GM21367 (cell line): ENCODE results near the gene TIMP4.

Experiments used
- ATAC-seq: cut with Tn5 transposase; IDR thresholded peaks from one replicate; pipeline ENCODE4 v1.9.1; 2021; ENCODE audit not compliant: unreplicated experiment

The TIMP4 gene

DNA sequence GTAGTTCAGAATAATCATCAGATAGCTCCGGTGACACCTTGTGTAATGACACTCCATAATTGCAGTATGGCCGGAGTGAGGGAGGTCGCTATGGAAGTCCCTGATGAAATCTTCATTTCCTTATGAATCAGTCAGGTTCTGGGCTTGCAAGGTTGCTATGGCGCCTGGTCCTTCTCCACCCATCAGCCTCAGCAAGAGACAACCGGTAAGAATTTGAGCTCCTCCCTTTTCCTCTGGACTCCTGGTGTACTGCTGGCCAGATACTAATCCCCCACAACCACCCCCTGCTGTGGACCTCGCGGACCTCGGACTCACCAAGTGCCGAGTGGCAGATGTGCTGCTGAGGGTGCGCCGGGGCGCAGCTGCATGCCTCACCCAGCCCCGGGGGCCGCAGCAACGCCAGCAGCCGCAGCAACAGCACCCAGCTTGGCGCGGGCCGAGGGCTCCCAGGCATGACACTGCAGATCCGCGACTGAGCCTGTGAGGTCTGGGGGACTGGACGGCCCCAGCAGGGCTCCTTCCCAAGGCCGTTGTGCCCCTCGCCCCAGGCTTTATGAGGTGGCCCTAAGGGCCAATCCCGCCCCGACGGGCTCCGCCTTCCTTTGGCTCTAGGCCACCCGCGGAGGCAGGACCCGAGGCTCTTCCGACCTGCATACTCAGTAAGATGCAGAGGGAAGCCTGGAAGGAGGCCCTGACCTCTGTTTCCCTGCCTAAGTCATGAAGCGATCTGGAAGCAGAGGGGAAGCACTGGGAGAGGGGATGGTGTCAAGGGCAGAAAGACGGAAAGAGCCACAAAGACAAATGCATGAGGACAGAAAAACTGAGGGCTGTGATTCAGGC lies at the start of gene TIMP4:
Gene TIMP4, minus strand, starts transcription at position 526 of the 840 bp plus-strand sequence. Its CDS starts 72 bp downstream, at position 454.
- ATAC-seq = no peak

DNA sequence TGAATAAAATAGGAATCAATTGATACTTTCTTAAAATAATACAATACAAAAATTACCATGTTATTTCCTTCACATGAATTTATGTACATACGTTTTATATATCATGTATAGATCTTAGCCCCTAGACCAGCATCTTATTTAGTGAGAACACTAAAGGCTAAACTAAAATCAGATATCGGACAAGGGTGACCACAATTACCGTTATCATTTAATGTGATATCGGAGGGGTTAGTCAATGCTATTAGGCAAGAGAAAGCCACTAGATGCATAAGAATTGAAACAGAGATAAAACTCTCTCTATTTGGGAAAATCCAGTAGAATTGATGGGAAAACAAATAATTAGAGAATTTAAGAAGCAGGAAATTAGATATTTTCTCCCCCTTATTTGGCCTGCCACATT lies 46.5 kb upstream of the TIMP4 start:
- ATAC-seq = no peak

DNA sequence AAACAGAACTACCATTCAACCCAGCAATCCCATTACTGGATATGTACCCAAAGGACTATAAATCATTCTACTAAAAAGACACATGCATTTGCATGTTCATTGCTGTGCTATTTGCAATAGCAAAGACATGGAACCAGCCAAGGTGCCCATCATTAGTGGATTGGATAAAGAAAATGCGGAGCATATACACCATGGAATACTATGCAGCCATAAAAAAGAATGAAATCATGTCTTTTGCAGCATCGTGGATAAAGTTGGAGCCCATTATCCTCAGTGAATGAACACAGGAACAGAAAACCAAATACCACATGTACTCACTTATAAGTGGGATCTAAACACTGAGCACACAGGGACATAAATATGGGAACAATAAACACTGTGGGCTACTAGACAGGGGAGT lies 43.1 kb upstream of the TIMP4 start:
- ATAC-seq = no peak

DNA sequence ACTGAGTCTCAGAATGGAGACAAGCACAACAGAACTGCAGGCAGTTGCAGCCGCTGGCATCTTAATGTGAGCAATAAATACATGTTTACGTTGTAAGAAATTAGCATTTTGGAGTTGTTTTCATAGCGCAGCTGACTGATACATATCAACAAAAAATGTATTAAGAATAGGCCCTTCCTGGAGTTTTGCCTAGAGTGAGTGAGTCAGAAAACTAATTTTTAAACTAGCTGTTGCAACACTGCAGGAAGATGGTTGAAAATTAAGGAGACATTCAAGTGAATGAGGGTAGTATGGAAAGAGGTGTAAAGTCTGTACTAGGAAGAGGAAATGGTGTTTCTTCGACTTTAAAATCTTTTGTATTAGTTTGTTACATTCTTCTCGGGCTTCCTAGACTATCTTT lies 39.6 kb upstream of the TIMP4 start:
- no peak for ATAC-seq

DNA sequence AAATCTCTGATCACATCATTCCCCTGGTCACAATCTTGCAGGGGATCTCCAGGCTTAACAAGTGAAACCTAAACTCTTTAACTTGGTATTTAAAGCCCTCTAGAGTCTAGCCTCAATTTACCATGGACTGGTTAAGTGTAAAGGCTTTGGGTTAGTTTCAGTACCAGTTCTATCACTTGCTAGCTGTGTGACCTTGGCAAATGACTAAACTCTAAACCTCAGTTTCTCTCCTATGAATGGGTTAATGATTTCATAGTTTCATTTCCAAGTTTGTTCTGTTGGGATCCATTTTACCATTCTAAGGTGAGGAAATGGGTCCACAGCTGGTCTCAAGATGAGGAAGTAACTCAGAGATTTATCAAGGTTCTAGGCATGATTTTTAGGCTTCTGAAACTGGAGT lies 38.8 kb upstream of the TIMP4 start:
- no peak for ATAC-seq

DNA sequence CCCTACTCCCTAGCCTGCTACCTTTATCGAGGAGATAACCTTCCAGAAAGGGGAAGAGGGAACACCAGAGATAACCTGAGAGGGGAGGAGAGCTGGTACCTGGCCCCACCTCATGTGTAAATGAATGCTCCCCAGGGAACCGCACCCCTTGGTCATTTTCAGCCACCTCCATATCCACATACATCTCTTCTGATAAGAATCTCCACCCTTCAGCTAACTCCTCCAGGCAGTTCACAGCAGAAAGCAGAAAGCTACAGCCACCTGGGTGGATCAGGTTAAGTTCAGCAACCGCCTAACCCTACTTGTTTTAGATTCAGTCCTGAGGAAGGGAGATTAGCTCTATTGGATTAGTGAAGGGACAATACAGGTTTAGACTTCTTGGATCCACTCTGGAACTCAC lies 38.0 kb upstream of the TIMP4 start:
- no peak for ATAC-seq

DNA sequence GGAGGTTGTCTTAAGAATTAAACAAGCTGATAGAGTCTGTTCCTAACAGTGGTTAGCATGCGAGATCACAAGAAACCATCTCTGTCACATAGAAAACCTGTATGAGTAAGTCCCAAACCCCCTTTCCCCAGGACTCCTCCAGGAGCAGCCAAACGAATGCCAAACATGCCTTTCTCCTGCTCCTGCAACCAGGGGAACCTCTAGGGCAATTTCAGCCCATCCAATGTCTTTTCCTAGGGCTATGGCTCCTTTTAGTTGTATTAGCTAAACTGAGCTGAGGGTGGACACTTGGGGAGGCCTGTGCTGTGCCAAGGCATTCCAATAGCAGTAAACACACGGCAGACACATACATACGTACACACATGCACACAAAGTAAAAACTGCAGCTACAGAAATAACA lies 36.5 kb upstream of the TIMP4 start:
- ATAC-seq = no peak

DNA sequence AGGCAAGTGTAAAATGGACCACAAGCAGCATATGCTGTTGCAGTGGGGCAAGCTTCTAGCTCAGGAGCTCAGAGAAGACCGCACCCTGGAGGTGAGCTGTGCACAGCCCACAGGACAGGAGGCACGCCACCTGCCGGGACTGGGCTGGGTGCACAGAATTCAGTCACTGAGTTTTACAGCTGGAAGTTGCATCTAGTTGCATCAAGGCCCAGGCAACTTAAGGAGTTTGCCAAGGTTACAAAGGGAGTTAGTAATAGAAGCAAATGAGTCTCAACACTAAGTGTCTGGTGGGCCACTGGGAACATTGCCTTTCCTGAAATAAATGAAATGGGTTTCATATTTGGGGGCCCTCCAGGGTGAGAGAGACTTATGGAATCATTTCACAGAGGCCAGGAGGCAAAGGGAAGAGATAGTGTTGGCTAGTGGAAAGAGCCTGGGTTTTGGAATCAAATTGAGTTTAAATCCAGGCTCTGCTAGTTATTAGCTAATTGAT lies 36.0 kb upstream of the TIMP4 start:
- ATAC-seq = peak; percentile 64

DNA sequence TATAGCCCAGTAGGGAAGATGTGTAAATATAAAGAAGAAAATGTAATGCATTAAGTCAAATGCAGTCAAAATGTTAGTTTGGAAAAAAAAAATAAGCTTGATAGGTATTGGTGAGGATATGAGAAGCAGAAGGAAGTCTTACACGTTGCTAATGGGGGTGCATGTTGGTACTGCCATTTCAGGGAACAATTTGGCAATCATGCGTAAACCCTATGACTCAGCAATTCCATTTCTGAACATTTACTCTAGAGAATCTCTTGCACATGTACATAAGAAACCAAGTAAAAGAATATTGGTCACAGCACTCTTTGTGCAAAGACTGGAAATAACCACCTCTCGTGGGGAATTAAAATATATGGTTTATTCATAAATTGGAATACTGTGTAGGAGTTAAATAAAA lies 35.5 kb upstream of the TIMP4 start:
- peak; percentile 30 for ATAC-seq

DNA sequence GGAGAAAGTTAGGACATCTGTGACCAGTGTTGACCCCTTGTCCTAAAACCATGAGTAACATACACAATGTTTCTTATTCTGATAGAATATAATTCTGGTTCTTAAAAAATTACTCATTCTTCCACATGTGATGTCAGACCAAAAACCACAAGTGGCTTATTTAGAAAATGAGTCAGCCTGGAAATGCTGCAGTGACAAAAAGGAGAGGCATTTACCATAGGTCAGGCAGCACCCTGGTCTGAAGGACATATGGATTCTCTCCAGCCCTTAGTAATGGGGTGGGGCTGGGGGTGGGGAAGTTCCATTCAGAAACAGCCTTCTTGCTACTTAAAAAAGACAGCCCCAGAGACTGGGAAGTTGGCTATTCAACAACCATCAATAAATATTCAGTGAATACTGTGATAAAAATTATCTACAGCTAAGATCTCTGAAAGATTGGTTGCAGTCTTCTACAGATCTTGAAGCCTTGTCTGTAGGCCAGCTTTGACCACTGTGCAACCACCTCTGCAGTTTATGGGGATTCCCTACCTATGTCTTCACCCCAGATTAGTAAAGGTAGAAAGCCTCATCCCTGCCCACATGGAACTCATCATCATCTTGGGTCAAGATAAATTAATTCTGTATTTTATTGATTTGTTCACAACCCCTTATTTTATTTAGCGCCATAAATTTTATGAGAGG lies 34.9 kb upstream of the TIMP4 start:
- ATAC-seq = peak; percentile 51

DNA sequence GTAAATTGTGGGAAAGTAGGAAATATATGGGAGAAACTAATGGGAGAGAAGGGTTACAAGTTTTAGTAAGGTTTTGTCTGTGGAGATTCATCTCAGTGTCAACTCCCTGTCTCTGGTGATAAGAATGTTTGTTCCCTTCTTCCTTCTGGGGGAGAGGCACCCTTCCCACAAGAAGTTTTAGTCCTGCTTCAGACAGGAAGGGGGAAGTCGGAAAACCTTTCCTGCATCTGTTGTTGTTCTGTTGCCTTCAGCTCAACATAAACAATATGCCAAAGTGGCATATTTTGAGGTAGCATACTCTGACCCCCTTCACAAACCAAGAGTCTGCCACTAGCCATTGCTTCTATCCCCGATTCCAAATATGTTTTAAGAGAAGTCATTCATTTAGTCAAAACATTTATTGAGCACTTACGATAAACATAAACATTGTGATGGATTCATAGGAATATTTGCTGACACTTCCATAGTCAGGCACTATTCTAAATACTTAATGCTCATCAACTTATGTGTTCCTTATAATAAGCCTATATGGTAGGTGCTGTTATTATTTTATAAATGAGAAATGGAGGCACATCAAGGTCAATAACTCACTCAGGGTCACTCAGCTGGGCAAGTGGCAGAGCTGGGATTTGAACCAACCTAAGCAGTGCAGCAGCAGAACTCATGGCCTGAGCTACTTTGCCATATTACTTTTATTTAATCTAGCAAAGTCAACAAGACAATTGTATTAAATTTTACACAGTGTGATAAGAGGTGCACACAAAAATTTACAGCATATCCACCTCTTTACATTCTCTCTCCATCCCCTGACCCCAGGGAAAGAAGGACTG lies 34.2 kb upstream of the TIMP4 start:
- no peak for ATAC-seq

DNA sequence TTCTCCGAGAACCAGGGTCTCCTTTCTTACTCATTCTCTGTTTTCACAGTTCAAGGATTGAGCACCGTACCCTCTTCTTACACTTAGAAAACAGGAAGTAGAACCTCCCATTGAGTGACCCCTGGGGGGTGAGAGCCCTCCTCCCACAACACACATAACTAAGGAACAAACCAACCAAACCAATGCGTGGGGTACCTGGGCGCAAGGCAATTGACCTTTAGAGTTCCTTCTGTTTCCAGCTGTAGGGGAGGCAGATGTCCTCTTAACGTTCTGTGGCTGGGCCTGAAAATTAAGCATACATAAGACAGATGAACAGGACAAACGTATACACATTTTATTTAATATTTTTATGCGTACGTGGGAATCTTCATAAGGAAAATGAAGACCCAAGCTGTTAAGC lies 33.5 kb upstream of the TIMP4 start:
- no peak for ATAC-seq

DNA sequence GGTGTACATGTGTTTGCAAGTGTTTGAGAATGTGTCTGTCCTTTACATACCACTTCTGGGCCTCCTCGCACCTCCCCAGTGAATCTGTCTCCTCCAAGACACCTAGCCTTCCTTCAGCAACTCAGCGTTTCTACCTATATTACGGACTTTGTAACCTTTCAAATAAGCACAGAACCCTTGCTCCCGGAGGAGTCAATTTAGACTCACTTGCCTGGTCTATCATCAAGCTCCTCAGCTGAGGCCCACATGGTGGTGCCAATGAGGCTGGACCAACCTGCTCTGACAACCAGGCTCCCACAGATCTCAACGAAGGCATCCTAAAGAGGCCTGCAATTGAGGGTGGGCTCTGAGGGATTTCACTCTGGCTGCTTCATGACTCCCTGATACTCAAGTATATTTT lies 32.8 kb upstream of the TIMP4 start:
- no peak for ATAC-seq

DNA sequence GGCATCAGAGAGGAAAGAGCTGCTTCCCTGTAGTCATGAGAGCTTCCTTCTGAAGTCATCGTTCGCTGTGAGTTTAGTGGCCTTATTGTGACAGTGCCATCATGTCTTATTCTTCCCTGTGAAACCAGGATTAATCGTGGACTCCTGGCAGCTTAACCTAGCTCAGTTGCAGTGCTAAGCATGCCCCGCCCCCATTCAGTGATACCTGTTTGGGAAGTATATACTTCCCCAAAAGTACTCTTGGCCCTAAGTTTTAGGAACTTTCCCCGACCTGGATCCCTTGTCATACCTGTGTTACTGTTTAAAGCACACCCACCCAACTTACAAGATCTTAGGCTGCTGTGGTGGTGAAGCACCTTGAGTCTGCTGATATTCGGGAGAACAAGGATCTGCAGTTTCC lies 32.1 kb upstream of the TIMP4 start:
- ATAC-seq = no peak

DNA sequence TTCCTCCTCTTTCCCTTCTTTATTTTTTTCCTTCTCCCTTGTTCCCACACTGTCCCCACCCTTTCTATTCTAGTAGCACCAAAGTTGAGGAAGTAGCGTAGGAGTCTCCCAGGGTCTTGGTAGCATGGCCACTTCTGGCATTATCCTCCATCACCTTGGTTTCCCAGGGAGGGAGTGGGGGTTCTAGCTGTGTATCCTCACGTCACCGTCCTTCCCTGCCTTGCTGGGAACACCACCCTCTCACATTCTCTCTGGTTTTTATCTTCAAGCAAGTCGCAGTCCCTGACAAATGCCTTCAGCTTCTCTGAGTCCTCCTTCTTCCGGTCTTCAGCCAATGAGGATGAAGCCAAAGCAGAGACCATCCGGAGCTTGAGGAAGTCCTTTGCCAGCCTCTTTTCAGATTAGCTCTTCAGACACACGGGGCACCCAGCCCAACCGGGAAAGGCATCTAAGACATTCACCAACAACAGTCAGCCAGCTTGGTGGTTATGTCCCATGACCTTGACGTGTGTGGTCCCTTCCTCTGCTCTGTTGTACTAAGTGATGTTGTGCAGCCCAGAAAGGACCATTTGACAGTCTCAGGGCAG lies 31.6 kb upstream of the TIMP4 start:
- no peak for ATAC-seq

DNA sequence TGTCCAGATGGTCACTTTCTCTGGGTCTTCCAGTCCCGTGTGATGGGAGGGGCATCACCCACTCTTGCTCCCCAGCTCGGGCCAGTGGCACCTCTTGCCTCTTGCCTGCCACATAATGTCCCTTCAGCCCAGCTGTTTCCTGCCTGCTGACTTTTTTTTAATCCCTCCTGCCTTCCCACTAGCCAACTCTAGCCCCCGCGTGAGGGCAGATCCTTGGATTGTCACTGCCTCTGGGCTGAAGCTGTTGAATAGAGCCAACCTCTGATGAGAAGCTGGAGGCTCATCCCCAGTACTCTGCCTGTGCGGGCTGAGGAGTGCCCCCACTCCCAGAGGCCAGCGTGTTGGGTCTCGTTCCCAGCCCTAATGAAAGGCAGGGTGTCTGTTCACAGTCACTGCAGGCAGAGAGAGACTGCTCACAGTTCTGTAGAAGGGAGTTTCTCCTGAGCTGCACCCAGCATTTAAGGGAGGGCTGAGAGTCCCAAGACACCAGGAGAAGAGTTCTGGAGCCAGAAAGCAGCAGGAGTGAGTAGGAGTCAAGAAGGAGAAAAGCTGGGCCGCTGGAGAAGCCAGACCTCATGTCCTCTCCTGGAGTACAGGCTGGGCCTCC lies 30.1 kb upstream of the TIMP4 start:
- ATAC-seq = no peak

DNA sequence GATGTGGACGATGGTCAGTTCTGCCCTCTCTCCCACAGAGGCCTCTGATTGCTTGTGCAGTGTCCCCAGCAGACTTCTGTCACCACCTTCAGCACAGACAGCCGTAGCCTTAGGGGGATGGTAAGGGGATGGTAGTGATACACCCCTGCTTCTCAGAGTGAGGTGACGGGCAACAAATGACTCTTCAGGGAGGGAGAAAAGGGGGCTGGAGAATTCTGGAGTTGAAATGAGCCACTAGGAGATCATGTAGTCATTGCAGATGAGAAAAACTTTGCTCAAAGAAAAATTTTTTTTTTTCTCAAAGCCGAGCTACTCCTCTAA lies 29.6 kb upstream of the TIMP4 start:
- no peak for ATAC-seq

DNA sequence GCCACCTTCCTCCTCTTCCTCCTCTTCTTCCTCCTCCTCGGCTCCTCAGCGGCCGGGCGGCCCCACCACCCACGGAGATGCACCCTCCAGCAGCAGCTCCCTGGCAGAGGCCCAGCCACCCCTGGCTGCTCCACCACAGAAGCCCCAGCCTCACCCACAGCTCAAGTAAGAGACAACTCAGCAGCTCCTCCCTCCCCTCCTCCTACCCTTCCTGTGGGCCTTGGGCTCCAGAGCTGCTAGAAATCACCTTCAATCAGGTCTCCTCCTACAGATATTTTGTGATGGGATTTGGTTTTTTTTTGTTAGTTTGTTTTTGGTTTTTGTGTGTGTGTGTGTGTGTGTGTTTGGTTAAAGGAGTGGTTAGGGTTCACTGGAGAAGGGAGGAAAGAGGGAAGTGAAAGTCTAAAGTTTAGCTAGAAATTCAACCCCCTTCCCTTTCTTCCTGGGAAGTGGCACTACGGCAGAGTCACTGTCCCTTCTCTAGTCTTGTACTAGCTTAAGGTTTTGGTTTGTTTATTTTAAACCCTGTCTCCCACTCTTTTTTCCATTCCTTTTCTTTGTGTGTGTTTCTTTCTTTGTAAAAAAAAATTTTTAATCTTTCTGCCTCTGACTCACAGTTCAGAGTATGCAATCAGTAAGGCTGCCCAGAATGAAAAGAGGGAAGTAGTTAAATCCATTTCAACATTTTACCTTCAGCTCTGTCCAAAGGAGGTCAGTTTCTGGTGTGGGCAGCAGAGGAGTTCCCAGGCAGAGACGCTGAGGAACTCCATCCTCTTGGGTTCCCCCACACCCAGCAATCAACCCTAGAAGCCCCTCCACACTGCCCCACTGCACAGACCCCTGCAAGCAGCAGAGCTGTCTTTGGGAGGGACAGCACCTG lies 29.0 kb upstream of the TIMP4 start:
- peak; percentile 68 for ATAC-seq

DNA sequence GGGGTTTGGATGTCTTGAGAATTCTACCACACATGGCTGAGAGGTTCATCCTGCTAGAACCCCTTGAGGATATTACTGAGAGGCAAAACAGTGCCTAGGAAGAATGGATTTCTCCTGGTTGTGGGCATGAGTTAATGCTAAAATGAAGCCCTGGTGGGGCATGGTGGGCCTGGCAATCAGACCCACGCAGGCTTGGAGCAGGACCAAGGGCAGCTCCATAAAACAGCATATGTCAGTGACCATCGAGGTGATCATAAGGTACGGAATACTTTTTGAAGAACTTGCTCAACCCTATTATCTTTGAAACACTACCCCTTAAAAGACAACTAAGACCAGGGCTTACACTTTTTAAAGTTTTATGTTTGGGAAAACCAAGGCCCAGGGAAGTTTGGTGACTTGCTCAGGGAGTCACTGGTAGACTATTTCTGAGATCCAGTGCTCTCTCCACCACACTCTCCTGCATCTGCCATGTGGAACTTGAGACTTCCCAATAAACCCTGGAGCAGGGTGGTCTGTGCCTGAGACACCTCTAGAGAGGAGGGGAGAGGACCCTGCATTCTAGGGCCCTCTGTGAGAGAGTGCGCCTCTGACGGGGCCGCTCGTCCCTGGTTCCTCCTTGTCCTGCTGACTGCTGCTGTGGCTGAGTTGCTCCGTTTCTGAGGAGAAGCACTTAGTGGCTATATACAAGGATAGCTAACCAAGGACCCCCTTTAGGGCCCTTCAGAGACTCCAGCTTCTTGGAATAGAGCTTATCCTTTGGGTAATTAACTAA lies 28.0 kb upstream of the TIMP4 start:
- ATAC-seq = no peak
